Gastroesophageal sphincter (tissue), 3 donors: ENCODE measurements around the gene LGR5.

Experiments
- EP300 ChIP-seq: sonication (generic); formaldehyde crosslinking; IDR thresholded peaks from one replicate; pipeline ENCODE4 v1.6.1; 2017; ENCODE audit warnings: antibody characterized with exemption, mild to moderate bottlenecking
- POLR2A ChIP-seq, 2 donors: fragments of 450-650 bp; IDR thresholded peaks; one replicate each; pipeline ENCODE4 v1.6.1; 2017; ENCODE audit warnings: antibody characterized with exemption in 2 of 2, mild to moderate bottlenecking in 2 of 2, moderate library complexity in 1 of 2
- POLR2AphosphoS5 ChIP-seq: sonication (generic); formaldehyde crosslinking; IDR thresholded peaks from one replicate; pipeline ENCODE4 v1.6.1; 2017; ENCODE audit warnings: antibody characterized with exemption
- TF ChIP-seq, protein P1 (sequence below), 4 experiments: fragments of 200-600 bp in 2 of 4; fragments of 450-650 bp in 2 of 4; sonication (generic) in 1 of 4; IDR thresholded peaks; one replicate each; pipeline ENCODE4 v1.5.1; 2017 to 2019; ENCODE audit warnings: antibody characterized with exemption in 4 of 4, mild to moderate bottlenecking in 2 of 4, moderate library complexity in 2 of 4

DNA sequence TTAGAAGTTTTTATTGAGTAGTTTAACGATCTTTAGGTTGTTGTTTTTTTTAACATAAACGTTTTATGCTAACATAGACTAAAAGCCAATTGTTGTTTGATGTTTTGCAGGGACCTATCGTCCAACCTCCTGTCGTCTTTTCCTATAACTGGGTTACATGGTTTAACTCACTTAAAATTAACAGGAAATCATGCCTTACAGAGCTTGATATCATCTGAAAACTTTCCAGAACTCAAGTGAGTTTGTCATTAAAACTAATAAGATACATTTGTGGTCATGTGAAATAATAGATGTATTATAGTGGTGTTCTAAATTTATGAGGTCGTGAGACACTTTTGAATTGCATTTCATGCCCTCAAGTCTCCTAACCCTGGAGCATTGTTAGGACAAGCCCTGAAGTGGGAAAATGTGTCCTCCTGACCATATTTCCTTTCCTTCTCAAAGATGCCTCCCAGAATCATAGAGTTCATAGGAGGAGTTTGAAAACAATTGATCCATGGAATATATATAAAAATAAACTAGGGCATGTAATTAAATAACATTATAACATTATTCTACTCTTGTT, 139.2 kb downstream of the LGR5 start:
- TF ChIP-seq, protein P1, sequence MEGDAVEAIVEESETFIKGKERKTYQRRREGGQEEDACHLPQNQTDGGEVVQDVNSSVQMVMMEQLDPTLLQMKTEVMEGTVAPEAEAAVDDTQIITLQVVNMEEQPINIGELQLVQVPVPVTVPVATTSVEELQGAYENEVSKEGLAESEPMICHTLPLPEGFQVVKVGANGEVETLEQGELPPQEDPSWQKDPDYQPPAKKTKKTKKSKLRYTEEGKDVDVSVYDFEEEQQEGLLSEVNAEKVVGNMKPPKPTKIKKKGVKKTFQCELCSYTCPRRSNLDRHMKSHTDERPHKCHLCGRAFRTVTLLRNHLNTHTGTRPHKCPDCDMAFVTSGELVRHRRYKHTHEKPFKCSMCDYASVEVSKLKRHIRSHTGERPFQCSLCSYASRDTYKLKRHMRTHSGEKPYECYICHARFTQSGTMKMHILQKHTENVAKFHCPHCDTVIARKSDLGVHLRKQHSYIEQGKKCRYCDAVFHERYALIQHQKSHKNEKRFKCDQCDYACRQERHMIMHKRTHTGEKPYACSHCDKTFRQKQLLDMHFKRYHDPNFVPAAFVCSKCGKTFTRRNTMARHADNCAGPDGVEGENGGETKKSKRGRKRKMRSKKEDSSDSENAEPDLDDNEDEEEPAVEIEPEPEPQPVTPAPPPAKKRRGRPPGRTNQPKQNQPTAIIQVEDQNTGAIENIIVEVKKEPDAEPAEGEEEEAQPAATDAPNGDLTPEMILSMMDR (IDR thresholded peaks at IDR 0.05): no peak
- no peak for TF ChIP-seq POLR2A (IDR thresholded peaks at IDR 0.05)
- TF ChIP-seq EP300: no peak
- no peak for TF ChIP-seq POLR2AphosphoS5
